Stimulated activated CD4-positive, alpha-beta T cell treated with anti-CD3 and anti-CD28 coated beads, Interleukin-12 subunit alpha, Interleukin-12 subunit beta, amount 100 ng/mL, for 4 hours (primary cell): Measurements from ENCODE around the gene ARHGAP20.

Experiments used
- DNase-seq: peaks from one replicate; pipeline ENCODE4 v3.0.0-alpha.2; 2020

The ARHGAP20 gene

DNA sequence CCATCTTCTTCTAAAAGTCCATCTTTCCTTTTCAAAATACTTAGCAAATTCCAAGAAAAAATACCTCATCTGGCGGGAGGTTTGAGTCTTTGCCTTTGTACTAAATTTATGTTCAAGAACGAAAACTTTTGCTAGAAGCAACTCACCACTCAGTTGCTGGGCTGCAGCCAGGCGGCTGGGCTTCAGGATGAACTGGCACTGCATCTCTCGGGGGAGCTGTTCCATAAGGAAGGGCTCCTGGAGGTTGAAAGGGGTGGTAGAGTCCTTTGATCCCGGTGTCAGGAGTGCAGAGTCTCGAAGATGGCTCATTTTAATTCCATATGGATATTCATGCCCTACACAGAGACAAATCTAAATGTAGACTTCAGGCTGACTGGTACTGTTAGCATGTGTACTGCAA is 105.8 kb downstream of the ARHGAP20 start:
- no peak for DNase-seq

DNA sequence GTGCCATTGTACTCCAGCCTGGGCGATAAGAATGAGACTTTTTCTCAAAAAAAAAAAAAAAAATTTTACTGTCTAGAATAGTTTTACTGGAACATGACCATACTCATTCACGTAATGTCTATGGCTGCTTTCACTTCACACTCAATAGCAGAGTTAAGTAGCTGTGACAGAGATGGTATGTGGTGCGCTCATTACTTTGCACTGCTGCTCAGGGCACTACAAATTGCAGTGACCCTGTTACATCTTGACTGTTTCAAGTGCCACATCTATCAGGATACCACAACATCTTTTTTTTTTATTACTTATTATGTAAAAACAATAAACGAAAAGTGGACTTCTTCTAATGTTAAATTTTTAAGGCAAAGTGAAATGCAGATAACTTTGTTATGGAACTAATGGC is 110.3 kb downstream of the ARHGAP20 start:
- no peak for DNase-seq

DNA sequence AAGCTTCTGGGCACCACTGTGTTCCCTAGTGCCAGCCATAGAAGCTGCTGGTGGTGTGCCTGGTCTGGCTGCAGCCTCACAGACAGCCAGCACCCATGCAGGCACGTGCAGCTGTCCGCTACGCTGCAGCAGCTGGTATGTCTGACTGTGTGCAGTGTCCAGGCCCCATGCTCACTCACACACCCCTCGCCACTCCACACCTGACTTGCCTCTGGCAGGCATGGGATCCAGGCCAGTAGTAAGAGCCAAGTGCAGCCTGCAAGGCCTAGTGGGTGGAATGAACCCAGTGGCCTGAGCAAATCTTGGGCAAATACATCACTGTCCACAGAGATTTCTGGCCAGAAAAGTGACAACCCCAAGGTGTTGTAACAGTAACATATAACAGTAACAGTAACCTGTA is 111.9 kb downstream of the ARHGAP20 start:
- no peak for DNase-seq

DNA sequence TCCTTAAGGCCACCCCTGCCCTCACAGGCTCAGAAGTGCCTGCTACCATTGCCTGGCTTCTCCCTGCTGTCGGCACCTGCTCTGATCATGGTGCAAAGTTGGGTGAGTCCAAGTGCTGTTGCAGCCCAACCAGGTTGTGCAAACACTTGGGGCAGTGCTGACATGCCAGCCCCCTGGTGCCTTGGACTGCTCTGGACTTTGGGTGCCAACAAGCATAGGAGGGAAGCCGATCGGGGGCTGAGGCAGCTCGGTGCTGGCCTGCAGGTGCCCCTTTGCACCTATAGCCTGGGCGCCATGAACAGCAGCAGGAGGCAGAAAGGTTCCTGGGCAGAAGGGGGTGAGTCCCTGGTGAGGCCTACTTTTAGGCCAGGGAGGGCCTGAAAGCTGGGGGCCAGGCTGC is 113.0 kb downstream of the ARHGAP20 start:
- DNase-seq, result no peak

DNA sequence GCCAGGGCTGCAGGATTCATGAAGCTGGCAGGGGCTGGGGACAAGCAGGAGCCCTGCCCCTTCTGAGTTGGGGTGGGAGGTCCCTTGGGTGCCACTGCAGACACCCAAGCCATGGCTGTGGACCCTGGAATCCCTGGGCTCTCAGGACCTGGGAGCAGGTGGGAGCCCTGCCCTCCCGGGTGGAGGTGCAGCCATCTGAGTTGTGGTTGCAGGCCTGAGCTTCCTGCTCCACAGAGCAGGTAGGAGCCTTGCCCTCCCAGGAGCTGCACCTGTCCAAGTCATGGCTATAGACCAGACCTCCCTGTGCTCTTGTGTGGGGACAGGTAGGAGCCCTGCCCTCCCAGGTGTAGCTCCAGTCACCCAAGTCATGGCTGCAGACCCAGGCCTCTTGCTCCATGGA is 113.5 kb downstream of the ARHGAP20 start:
- no peak for DNase-seq

DNA sequence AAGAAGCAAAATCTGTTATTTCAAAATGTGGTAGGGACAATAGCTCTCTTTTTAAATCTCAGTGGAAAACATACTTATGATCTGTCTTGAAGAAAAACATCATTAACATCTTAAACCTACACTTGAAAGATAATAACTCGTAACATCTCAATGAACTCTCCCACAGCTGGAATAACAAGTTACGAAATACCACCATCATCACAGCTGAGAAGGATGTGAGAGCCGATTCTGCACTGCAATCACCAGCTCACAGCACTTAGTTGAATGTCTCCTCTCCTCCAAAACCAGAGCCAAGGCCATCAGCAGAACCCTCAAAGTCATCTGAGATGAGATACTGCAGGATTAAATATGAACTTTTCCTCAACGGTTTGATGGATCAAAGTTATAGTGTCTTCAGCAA is 124.3 kb downstream of the ARHGAP20 start:
- DNase-seq, result no peak

DNA sequence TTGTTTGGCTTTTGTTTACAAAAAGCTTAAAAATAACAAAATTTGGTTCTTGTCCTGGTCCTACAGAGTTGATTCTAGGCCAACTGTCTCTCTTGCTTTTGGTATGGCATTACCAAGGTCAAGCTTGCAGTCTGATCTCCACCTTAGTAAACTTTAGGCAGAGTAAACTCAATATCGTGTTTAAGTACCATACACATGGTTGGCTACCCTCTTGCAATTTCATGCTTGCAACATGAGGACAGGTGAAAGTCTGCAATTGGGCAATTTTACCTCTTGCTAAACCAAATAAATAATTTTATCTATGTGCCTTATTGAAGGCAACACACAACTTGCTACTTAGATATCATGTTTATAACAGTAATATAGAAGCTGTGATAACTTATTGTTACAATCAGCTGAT is 125.1 kb downstream of the ARHGAP20 start:
- no peak for DNase-seq

DNA sequence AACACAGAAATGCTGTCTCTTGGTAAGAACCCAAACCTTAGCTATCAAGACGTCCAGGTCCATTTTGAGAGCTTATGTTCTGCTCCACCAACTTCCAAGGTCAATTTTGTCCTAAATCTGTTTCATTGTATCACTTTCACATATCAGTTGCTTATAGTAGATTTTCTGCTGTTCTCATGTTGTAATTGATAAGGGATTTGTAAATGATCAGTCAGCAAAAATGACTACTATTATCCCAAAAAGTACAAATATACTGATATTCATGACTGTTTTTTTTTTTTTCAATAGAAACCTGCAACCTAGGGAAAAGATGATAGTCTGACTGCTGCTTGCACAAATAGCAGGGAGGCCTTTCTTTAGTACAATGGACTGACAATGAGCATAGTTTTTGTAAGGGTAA is 128.1 kb downstream of the ARHGAP20 start:
- DNase-seq, result no peak

DNA sequence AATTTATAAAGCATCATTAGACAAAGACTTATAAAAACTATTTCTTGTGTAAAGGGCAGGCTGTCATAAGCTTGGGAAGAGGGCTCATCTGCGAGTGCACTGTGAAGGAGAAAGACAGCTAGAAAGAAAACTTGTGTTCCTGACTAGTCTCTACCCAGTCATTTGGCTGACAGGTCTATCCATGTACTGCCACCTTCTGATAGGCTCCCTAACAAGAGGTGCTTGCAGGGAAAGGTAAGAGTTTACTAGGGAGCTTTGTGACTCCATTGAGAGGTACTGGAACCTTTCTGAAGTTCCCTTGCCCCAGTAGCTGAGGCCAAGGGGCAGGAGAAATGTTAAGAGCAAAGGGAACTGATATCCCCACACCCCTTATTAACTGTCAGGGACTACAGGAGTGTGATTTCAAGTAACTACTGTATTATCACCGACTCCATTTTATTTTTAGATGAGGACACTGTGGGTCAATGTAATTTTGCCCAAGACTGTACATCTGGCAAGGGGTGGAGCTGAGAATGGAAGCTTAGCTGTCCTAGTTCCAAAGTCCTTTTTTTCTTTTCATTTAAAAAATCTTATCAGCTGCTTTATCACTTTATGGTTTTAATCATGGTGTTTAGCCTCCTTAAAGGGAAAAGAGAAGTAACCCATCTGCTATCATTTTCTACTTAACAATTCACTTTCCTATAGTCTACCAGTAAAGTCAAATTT is 129.4 kb downstream of the ARHGAP20 start:
- no peak for DNase-seq

DNA sequence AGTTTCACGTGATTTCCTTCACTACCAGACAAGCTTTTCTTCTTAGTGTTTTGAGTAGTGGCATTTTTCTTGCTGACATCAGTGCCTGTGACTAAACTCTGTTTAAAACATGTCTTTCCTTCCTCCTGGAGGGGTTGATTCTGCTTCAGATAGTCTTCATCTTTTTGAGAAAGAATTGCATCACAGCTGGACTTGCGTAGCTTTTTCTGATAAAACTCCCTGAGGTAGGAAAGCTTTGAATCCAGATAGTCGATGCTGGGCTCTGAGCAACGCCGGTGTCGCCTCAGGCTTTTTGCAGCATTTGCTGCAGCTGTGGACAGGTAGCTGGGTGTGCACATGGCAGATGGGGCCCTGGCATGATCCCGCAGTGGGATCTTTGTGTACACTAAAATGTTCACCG is 131.7 kb downstream of the ARHGAP20 start:
- no peak for DNase-seq

DNA sequence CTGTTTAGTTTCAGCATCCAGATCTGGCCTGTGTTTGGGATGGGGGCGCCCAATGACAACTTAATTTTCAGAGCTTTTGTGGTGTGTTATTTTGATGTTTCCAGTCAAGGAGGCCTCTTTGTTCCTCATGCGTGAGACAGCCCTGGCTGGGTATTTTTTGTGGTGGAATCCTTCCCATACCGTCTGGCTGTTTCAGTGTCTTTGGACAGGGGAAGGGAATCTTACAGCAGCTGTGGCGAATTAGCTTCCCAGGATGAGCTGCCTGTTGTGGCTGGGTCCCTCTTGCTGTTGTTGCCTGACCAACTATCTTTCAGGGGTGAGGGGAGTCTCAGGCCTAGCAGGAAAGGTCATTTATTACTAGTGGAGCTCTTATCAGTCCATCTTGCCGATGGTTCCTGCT is 138.8 kb downstream of the ARHGAP20 start:
- DNase-seq, result no peak

DNA sequence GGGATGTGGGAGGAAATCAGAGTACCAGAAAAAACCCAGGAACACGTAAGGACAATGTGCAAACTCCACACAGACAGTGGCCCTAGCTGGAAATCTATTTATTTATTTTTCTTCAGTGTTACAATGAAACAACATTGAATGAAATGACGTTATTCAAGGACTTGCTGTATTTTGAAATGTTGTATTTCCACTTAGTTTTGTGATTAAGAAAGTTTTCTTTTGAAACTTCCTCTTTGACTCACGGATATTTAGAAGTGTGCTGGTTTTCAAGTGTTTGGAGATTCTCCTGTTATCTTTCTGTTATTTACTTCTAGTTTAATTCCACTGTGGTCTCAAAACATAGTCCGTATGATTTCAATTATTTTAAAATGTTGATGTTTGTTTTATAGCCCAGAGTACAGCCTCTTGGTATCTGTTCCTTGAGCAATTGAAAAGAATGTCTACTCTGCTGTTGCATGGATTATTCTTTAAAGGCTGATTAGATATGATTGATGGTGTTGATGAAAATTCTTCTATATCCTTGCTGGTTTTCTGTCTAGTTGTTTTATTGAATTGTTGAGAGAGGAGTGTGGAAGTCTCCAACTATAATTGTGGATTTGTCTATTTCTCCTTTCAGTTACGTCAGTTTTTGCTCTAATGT is 141.0 kb downstream of the ARHGAP20 start:
- DNase-seq, result no peak

DNA sequence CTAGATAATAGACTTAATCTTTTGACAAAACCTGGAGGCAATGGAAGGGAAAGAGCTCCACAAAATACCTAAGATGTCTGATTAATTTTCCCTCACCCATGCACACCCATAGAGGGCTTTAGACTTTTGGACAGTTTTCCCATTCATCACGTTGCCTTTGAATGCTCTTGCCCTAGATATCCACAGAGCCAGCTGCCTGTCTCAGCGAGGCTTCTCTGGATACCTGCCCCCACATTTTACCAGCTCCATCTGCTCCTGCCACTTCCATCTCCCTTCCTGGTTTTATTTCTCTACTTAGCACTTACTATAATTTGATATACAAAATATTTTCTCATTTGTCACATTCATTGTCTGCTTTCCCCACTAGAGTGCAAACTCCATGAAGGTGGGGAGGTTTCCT is 145.7 kb downstream of the ARHGAP20 start:
- no peak for DNase-seq

DNA sequence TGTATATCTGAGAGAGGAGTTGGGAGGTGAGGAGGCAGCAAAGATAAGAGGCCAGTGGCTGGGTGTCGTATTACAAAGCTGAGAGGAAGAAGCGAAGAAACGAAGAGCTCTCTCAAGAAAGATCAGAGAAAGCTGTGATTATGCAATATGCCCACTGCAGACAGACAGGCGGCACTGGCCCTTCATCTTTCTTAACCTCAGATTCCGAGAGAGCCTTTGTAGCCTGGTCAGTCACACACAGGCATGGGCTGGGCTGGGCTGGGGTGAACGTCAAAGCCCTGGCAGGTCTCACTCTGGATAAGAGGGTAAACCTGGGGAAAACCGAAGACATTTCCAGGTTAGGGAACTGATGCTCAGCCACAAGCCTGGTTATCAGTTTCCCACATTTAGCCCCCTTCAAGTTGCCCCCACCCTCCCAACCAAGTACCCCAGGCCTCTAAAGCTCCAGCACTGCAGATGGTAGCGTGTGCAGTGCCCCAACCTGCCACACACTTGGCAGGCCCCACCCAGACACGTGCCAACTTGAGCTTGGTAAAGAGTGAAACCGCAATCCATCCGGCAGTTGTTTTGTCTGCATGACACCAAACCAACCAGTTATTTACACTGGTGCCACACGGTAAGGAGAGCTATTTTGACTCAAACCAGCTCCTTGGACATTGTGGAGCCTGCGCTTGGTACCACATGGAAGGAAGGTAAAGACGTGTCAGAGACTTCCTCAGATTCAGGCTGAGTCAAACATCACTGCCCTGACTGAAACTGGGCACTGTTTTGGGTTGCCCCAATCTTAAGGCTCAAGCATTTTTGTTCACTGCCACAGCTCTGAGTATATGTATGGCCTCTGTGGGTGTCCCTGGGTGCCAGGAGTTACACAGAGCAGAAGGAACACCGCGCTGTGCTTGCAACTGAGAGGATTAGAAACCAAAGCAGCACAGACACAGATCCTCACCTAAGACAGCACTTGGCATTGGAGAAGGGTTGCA is 146.6 kb downstream of the ARHGAP20 start:
- no peak for DNase-seq

DNA sequence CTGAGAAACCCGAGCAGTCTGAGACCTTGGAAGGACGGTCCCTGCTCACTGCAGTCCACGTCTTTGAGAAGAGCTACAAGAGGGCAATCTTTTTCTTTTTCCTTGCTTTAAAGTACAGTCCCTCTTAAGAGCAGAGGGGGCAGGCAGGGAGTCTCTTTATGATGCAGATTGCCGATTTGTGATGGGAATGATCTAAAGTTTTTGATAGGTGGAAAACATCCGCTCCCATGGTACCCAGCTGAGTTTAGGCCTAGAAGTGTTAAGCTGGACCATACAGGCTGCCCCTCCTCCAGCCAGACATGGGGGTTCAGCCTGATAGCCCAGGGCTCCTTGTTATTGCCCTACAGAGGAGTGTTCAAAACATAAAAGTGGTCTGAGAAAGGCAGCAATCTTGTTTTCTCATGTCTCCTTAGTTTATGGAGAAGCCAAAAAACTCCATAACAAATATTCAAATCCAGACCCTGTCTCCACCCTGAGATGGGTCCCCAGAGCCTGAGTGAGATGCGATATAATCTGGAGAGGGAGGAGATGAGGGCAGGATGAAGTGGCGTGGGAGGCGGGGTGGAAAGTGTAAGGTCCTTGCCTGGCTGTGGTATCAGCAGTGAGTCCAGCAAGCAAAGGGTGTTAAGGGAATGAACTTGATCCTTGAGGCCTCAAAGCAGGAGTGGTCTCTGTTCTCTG is 147.4 kb downstream of the ARHGAP20 start:
- no peak for DNase-seq

DNA sequence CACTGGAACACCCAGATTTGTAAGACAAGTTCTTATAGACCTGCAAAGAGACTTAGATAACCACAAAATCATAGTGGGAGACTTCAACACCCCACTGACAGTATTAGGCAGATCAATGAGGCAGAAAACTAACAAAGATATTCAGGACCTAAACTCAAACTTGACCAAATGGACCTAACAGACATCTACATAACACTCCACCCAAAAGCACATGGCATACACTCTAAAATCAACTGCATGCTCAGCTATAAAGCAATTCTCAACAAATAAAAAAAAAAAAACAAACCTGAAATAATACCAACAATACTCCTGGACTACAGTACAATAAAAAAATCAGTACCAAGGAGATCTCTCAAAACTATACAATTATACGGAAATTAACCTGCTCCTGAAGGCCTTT is 167.5 kb downstream of the ARHGAP20 start:
- no peak for DNase-seq

DNA sequence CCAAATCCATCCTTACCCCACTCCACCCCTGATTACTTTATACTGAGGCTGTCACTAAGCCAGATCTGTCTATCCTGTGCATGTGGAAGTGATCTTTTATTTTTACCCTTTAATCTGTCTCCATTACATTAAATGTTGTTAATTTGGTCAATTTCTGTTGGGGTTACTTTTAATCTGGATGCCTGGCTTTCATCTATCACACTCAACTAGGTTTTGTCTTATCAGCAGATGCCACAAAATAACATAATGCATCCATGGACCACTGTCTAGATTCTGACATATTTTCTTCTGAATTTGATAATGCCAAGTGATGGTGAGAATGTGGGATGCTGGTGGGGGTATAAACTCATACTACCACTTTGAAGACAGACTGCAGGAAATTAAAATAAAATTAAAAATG is 174.1 kb downstream of the ARHGAP20 start:
- DNase-seq, result no peak

DNA sequence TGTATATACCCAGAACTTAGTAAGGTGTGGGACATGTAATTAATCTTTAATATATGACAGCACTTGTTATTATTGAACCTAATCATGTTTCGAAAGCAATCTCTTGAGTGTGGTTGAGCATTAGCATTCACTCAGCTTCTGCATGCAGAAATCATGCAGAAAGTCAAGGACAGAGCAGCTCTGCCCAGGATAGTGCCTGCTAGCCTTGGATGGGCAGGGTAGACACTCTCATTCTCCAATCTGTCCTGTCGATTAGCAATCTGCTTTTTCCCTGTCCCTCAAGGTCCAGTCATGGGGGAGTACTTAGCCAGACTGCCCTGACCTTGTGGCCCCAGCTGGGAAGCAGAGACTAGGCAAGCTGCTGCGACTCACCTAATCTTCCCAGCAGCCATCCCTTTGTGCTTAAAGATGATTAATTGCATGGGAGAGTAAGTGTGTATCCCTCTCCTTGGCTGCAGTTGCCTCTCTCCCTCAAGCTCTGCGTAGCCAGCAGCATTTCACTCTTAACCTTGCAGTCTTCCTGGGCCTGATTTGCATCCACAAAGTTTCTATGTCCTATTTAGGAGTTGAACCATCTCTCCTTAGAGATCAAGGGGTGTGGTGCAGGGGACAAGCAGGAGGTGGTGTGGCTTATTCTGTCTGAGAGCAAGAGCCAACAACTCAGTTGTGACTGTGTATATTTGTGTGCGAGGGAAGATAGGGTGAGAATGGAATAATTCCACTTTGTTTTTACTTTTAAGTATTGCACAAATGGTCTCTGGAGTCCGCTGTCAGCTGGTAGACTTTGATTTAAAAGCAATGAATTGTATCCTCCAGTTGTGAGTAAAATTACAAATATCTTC is 181.1 kb downstream of the ARHGAP20 start:
- DNase-seq, result no peak

DNA sequence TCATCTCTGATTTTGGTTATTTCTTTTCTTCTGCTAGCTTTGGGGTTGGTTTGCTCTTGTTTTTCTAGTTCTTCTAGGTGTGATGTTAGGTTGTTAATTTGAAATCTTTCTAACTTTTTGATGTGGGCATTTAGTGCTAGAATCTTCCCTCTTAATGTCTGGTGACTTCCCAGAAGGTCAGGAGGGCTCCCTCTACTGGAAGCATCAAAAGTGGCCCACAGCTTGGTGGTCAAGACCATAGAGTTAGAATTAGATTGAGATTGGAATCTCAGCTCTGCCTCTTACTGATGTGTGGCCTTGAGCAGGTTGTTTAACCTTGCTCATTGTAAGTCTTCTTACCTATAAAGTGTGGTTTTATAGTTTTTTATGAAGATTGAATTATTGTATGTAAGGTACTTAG is 183.2 kb downstream of the ARHGAP20 start:
- no peak for DNase-seq

DNA sequence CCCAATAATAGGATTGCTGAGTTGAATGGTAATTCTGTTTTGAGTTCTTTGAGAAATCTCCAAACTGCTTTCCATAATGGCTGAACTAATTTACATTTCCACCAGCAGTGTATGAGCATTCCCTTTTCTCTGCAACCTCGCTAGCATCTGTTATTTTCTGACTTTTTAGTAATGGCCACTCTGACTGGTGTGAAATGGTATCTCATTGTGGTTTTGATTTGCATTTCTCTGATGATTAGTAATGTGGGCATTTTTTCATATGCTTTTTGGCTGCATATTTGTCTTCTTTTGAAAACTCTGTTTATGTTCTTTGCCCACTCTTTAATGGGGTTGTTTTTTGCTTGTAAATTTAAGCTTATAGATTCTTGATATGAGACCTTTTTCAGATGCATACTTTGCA is 185.1 kb downstream of the ARHGAP20 start:
- no peak for DNase-seq
